Retinal pigment epithelial cell (primary cell): ENCODE data around the gene NTSR1.

Experiments used
- DNase-seq: peaks from one replicate; pipeline ENCODE4 v3.0.0-alpha.2; 2010; ENCODE audit warnings: low read depth
- H3K4me3 ChIP-seq: 2 replicates; pipeline ENCODE4 v1.5.1; 2011; ENCODE audit warnings: mild to moderate bottlenecking, low read length, control low read depth, moderate library complexity
- TF ChIP-seq, protein P1 (sequence below): conservative IDR thresholded peaks from 2 replicates; pipeline ENCODE4 v1.5.1; 2011; ENCODE audit warnings: low read depth, low read length, control low read depth, inconsistent platforms

NTSR1 gene

DNA sequence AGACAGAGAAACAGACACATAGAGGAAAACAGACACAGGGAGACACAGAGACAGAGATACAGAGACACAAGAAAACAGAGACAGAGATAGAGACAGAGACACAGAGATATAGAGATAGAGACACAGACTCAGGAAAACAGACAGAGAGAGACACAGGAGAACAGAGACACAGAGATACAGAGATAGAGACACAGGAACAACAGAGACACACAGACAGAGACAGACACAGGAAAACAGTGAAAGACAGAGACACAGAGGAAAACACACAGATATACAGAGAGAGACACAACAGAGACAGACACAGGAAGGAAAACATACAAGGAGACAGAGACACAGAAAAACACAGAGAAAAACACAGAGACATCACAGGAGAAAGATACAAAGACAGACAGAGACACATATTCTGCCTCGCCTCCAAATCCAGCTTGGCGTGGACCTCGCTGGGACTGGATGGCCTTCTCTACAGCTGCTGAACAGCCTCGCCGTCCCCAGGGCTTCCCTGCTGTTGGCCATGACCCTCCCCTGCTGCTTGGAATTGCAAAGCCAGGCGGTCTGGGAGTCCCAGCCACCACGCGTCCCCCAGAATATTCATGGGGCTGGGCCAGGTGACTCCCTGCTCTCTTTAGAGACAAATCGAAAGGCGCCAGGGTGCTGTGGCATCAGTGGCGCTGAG, 36.8 kb downstream of the NTSR1 start:
- TF ChIP-seq, protein P1, sequence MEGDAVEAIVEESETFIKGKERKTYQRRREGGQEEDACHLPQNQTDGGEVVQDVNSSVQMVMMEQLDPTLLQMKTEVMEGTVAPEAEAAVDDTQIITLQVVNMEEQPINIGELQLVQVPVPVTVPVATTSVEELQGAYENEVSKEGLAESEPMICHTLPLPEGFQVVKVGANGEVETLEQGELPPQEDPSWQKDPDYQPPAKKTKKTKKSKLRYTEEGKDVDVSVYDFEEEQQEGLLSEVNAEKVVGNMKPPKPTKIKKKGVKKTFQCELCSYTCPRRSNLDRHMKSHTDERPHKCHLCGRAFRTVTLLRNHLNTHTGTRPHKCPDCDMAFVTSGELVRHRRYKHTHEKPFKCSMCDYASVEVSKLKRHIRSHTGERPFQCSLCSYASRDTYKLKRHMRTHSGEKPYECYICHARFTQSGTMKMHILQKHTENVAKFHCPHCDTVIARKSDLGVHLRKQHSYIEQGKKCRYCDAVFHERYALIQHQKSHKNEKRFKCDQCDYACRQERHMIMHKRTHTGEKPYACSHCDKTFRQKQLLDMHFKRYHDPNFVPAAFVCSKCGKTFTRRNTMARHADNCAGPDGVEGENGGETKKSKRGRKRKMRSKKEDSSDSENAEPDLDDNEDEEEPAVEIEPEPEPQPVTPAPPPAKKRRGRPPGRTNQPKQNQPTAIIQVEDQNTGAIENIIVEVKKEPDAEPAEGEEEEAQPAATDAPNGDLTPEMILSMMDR: no peak
- DNase-seq: no peak
- H3K4me3 ChIP-seq: no peak overlapping the region

DNA sequence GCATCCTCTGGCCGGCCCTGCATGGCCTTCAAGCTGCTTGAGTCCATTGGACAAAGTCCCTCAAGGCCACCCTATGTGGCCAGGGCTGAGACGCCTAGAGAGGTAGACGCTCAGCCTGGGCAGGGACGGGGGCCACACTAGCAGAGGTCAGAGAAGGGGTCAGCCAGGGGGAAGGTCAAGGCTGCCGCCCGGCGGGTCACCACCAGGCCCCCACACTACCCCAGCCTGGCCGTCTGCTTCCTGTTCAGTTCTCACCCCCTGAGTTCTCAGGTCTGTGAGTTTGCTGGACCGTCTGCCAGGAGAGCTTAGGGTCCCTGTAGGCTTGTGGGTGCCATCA, 37.3 kb downstream of the NTSR1 start:
- DNase-seq: no peak
- no peak overlapping the region for H3K4me3 ChIP-seq
- TF ChIP-seq, protein P1: no peak

DNA sequence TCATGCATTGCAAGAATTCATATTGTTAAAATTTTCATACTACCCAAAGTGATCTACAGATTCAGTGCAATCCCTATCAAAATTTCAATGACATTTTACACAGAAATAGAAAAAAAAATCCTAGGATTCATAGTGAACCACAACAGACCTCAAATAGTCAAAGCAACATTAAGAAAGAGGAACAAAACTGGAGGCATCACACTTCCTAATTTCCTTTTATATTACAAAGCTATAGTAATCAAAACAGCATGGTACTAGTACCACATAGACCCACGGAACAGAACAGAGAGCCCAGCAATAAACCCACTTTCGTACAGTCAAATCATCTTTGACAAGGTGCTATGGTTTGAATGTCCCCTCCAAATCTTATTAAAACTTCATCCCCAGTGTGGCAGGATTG, 39.7 kb downstream of the NTSR1 start:
- H3K4me3 ChIP-seq: no peak overlapping the region
- TF ChIP-seq, protein P1: no peak
- DNase-seq: no peak

- H3K4me3 ChIP-seq: no peak overlapping the region
- DNase-seq: no peak
- TF ChIP-seq, protein P1: no peak
These were observed 41.3 kb downstream of the NTSR1 start for GRCh38 chr20:62749851-62750445.

DNA sequence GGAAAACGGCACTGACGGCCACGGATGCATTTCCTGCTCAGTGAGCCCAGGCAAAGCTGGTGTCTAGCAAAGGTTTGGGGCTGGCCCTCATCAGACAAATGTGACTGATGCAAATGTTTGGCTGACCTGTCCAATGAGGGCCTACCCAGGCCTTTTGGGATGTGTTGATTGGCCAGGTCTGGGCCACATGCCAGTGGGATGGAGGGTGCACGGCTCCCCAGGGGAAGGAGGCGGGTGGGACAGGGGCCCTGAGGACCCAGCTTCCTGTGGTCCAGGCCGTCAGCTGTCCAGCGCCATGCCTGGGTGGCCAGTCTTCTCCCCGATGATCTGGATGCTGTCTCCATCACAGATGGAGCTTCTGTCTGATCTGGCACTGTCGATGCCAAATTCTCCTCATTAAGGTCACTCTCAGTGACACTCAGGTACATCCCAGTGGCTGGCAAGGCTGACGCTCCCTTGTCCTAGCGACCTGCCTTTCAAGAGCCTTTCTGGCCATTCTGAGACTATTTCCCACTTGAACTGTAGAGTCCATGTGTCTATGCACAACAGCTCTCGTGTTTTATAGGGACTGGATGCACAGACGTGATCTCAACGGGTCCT, 43.0 kb downstream of the NTSR1 start:
- no peak for DNase-seq
- TF ChIP-seq, protein P1: no peak
- no peak overlapping the region for H3K4me3 ChIP-seq

DNA sequence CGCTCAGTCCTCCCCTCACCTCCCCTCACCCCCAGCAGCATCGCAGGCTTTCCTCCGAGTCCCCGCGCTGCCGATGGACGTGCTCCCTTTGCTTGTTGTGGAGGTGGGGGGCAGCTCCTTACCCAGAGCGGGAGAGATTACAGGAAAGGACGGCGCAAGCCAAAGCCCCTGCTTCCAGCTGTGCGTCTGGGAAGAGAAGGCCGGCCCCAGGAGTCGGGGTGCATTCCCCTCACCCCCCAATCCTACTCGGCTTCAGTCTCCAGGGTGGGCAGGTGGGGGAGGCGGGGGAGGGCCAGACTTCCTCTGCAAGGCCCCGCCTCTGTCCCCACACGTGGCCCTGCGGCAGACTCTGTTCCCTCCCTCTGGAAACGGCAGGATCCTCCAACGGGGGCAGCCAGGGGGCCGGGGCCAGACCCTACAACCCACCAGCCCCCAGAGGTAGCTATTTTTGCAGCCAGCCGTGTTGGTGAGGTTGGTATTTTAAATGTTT, 43.6 kb downstream of the NTSR1 start:
- no peak for DNase-seq
- TF ChIP-seq, protein P1: no peak
- H3K4me3 ChIP-seq: no peak overlapping the region
